Sciatic nerve (tissue), 2 donors: ENCODE measurements around the gene NPAS3. TPM values are rescaled to one million over a fixed set of nuclear protein-coding genes. Genes with fewer than 3 reads are reported as not detected.

ENCODE experiments used
- ATAC-seq: fragments of 200-7000 bp; cut with Tn5 transposase; one replicate; pipeline ENCODE4 v1.9.1; 2020; ENCODE audit warnings: mild to moderate bottlenecking, moderate library complexity
- DNase-seq: peaks from one replicate; pipeline ENCODE4 v3.0.0-alpha.2; 2020; ENCODE audit warnings: low spot score
- intact Hi-C: fragments of 100-400 bp; cut with DNase I; formaldehyde crosslinking; loops from one replicate; pipeline ENCODE4 v1.14.2; 2022
- total RNA-seq: library from RNA; stranded (reverse); fragmentation: NEBNext Ultra II Directional; extraction: Animal tissue kit (Norgen Biotek cat#: 25700); gene quantifications from one replicate; pipeline ENCODE4 v1.2.1, GENCODE V29; 2021
- donor health status: DM: no; HTN: no; CAD: no.
- donor health status: DM: no; HTN: no; CAD: no.

The NPAS3 gene
- total RNA-seq, 1 donor from 2014 or later: 14.6 TPM

DNA sequence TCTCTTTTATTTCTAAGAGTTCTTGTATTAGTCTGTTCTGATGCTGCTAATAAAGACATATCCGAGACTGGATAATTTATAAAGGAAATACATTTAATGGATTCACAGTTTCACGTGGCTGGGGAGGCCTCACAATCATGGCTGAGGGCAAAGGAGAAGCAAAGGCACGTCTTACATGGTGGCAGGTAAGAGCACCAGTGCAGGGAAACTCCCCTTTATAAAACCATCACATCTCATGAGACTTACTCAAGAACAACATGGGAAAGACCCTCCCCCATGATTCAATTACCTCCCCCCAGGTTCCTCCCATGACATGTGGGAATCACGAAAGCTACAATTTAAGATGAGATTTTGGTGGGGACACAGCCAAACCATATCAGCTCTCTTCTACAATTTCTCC is 503.0 kb downstream of the NPAS3 start:
- no peak for DNase-seq
- ATAC-seq: no peak
- intact Hi-C loops: no loop called here

DNA sequence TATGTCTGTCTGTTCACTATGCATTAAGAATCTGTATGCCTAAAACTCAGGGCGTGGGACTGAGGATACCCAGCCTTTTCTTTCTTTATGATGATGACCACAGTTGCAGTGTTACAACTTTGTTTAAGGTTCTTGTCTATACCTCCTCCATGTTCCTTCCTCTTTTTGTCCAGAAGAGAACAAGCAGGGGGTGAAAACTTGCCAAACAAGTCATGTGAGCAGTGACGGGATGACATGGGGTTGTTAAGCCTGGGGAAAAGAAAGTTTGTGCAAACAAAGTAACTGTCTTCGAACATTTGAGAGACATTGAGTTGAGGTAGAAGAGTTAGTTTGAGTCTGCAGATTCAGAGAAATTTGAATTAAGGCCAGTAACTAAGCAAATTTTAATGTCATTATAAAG is 505.5 kb downstream of the NPAS3 start:
- ATAC-seq: no peak
- intact Hi-C loops: no loop called here

DNA sequence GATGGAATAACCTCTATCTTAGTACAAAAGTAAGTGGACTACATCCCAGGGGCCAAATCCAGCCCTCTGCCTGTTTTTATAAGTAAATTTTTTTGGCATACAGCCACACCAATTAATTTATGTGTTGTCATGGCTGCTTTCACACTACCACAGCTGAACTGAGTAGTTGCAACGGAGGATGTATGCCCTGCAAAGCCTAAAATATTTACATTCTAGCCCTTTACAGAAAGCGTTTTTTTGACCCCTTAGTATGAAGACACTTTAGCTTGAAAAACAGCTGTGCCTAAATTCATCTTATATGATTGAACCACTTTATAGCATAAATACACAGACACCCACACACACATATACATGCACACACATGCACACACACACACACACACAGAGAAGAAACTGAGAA is 510.6 kb downstream of the NPAS3 start:
- DNase-seq (no peak), ATAC-seq (no peak)
- intact Hi-C loops: no loop called here

More for the DNA sequence above, 505.5 kb downstream of the NPAS3 start:
- DNase-seq: no peak

DNA sequence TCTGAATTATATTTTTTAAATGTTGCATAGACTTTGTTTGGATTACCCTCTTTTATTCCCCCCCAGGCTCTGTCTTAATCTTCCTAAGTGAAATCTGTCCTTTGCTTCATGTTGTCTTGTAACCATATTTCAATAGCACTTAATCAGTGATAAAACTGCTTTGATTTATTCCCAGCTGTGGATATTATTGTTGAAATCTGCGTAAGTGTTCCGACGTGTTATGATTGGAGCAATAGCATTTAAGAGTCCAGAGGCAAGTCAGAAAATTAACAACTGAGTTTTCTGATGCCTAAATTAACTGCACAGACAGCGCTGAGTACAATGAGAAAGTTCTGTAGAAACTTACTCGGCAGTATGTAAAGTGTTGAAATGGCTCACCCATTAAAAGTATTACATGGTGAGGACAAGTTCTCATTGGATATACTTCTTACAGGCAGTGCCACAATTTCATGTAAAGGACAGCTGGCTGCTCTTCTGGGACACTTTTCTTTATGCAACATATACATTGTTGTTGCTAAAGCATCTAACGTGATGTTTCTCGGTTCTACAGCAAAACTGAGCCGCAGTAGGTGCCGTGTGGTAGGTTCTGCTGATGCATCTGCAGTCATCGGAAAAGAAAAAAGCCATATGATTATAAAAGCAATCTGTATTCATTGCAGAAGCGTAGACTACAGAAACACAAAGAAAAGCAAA is 511.2 kb downstream of the NPAS3 start:
- no peak for DNase-seq
- no peak for ATAC-seq
- intact Hi-C loops: no loop called here

DNA sequence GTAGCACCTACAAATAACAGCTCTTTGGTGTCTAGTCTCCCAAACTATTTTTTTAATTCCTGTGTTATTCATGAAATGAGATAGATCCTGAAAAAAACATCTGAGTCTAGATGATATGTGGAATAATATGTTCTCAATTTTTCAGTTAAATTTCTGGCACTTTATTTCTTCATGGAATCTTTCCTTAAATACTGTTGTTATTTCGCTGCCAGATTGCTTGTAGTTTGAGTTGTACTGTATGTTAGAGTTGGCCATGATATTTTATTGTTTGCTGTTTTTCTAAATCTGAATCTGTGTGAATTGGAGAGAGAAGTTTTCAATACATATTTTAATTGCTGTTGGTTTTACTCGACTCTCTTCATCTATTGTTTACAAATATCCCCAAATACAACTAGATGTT is 511.7 kb downstream of the NPAS3 start:
- intact Hi-C loops: no loop called here

DNA sequence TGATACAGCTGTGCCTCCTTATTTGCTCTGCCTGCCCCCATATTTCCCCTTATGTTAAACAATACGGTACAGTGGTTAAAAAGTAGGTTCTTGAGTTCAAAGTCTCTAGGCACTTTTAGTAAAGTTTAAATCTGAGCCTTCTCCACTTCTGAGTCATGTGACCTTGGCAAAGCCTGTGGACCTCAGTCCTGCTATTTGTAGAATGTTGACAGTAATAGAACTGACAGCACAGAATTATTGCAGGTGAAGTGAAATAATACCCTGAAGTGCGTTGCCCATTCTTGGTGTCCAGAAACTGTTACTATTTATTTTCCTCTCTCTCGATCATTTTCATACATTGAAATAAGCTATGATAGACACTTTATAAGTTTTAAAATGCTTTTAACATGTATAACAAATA is 512.5 kb downstream of the NPAS3 start:
- no peak for DNase-seq
- no peak for ATAC-seq
- intact Hi-C loops: no loop called here

More for the DNA sequence above, 511.7 kb downstream of the NPAS3 start:
- DNase-seq: no peak
- no peak for ATAC-seq

DNA sequence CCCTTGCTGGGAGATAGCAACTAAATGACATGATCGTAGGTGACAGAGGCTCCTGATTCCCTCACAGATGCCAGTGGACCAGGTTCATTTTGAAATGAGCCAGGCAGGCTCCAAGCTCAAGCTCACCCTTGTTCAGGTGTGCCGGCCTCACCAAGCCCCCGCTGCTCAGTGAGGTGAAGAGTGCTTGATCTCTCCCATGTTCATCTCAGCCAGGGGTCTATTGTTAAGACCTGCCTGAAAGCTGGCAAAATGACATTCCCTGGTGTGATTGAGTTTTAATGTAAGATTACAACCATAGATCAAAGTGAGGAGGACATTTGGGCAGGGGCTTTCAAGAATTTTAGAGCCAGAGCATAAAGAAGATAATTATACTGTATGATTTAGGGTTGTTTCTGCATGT is 514.3 kb downstream of the NPAS3 start:
- intact Hi-C loops: no loop called here
- no peak for DNase-seq
- ATAC-seq: no peak

DNA sequence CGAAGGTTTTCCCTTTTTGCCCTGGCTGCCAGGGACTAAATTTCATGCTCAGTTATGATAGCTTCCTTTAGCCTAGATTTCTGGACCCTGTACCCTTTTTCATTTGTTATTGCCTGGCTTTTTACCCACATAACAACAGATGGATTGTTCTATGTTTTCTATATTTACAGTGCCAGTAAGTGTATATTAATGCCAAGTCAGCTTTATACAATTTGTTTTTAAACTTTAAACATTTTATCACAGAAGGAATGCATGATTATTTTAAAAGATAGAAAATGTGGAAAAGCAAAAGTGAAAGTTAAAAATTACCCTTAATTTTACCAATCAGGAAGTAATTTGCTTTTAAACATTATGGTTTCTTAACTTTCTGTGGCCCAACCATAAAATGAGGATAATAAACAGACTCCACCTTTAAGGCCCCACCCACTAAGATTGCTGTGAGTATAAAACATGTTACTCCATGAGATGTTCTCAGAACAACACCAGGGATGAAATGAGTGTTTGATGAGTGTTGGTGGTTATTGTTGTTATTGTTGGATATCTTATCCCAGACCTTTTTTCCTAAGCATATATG is 515.4 kb downstream of the NPAS3 start:
- no peak for DNase-seq
- no peak for ATAC-seq
- intact Hi-C loops: no loop called here

DNA sequence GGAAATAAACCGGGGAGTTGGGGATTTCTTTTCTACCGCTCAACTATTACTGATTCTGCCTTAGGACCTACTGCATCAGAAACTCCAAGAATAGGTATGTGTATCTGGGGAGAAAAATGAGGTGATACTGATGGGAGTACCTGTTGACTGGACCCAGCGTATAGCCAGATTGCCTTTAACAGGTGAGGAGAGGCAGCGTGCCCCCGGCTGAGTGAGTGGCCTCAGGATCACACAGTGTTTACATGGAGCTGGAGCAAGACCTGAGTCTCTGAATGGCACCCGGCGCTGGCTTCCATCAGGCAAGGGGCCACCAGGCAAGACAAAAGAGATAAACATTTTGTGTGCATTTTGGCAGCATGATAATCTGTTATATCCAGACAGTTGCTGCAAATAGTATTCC is 516.0 kb downstream of the NPAS3 start:
- DNase-seq (no peak), ATAC-seq (no peak)
- intact Hi-C loops: no loop called here

DNA sequence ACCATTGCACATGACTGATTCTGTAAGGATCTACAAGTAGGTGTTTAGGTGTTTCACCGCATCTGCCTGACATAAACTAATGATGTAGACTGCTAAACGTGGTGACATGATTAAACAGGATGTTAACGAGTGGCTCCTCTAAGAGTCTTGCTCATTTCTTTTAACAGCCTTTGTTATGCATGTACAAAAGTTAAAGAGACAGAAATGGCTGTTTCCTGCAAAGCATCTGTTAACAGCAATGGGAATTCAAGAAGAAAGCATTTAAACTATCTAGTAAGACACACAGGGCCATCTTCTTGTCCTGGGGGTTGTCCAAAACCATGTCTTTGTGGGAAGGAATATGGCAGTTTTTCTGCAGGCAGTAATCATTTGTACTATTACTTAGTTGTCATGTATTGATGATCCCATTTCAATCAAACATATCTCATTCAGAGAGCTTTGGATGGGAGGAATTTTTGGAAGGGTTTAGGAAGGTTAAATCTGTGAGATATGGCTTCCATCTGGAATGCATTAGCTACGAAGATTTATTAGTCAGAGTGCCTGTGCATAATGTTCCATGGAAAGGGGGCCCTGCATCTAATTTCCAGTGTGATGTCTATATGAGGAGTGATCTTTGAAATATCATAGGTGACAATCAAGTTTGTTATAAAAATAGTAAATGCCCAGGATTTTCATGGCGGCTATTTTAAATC is 517.1 kb downstream of the NPAS3 start:
- DNase-seq (no peak), ATAC-seq (no peak)
- intact Hi-C loops: no loop called here

DNA sequence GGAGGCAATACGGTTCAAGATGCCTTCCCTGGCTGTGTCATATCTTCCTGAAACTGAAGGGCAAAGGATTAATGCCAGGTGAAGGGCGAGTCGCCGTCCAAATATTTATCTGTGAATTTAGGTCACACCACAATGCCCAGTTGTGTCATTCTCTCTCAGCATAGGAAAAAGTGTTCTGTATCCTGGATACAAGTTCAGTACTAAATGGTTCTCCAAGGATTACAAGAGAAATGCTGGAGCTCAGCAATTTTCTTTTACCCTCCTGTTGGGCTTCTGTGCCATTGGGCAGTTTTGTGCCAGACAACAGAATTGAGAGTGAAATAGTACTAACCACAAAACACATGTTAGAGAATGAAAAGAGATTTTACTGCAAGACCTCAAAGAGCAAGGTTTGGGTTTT is 518.3 kb downstream of the NPAS3 start:
- intact Hi-C loops: no loop called here
- ATAC-seq: no peak
- no peak for DNase-seq

DNA sequence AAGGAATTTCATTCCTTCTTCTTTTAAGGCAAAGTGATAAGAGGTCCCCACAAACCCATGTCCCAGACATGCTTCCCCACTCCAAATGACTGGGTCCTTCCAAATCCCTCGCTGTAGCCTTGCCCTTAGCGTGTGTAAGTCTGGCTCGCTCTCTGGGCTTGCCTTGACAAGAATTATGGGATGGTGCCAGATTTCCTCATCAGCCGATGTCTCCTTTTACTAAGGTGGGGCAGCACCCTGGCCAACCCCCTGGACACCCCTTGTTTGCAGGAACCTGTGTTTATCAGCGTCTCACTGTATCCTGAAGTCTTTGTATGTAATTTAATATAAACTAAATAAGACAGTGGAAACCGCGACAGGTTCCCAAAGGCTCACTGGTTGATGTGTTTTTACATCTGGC is 518.9 kb downstream of the NPAS3 start:
- ATAC-seq (no peak), DNase-seq (no peak)
- intact Hi-C loops: no loop called here

DNA sequence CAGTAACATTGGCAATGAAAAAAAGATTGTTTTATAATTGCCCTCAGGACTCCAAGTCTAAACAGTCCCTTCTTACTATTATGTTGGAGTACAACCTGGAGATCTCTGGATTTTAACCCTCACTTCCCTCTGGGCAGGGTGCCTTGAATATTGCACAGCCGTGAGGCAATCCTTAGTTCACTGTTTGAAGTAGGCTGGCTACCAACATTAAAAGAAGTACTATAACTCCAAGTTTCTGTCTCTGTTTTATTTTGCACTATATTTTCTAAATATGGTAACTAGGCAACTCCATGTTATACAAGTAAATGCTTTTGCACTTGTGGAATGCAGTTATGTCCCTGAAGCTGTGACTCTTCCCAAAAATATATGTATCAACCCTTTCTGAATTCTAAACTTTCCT is 521.5 kb downstream of the NPAS3 start:
- no peak for ATAC-seq
- DNase-seq: no peak
- intact Hi-C loops: no loop called here

DNA sequence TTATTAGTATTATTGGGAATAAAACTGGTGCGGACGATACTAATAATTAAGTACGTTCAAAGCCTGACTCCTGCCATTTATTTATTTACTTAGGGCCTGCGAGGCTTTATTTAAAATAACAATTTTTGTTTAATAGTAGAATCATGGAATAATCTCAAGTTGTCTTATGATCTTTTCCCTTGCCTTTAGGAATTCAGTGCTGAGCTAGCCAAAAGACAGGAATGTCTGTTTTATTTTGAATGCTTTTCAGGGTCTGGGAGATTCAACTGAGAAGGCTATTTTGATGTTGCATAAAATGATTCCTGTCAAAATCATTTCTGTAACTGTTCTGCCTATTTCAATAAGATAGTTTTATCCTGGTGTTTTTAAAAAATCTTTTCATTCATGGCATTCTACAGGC is 522.4 kb downstream of the NPAS3 start:
- no peak for ATAC-seq
- intact Hi-C loops: no loop called here
- no peak for DNase-seq

DNA sequence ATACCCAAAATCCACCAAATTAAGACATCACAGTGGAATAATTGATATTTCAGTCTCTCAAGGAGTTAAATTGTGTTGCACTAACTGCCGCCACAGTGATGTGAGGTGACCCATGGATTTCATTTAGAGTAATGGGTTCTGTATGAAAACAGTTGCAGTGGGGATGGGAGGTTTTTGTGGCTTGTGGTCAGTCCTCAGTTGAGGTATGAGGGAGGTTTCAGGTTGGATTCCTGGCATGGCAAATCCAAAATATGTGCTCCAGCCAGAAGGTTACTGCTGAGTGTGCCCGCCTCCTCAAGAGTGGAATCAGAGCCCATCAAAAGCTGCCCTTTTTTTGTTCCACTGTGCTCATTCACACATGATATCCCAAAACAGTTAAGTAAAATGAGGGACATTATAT is 525.1 kb downstream of the NPAS3 start:
- intact Hi-C loops: no loop called here
- ATAC-seq (no peak), DNase-seq (no peak)

DNA sequence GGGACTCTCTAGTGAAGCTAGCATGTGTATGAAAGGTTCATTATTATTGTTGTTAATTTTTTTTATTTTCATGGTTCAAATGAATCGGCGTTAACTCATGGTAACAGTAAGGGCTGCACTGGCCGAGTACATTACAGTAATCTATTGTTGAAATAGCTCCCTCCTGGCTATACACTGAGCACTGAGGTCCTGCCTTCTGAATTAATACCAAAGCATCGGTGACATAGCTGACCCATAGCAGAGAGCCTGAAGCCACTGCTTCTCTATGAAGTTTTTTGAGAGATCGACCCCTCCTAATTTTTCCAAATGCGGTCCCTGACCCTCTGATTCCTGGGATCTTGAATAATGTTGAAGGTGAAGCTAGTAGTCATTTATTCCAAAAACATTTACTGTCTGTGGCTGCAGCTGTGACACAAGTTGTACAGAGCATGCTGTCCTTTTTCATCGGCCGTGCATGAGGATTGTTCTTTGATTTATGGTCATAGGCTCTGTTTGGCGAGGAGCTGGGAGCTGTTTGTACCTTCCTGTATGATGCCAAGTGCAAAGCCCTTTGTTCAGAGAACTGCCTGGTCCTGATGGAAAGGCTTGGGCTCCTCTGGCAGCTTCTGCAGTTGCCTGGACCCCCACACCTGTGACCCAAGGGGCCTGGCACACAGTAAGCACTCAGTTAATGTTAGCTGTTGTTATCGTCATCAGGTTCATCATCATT is 525.7 kb downstream of the NPAS3 start:
- ATAC-seq (no peak), DNase-seq (no peak)
- intact Hi-C loops: no loop called here

DNA sequence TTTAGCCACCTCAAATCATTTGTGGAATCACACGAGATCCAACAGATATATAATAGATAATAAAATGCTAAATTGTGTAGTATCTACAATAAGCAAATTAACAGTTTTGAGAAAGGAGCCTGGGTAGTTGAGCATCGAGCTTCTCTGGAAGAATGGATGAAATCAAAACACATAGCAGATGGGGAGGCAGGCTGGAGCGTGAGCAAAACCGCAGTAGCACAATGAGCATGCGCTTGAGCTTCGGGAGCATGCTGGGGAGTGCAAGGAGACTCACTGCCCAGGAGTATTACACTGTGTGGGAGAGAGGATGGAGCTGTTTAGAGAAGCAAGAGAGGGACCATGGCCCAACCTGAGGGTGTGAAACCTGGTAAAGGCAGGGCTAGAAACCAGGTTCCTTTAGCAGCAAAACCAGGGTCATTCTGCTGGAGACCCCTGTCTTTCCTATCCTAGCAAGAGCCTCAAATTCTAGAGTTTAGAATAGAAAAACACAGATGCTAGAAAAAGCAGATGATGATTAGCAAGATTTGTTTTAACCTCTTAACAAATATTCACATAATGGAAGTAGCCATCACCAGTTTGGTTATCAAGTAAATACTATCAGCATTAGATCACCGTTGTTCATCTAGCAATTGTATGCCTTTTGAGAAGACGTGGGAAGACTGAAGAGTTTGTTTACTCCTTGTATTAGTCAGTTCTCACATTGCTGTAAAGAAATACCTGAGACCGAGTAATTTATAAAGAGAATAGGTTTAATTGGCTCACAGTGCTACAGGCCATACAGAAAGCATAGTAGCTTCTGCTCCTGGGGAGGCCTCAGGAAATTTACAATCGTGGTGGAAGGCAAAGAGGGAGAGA is 527.4 kb downstream of the NPAS3 start:
- intact Hi-C loops: no loop called here

DNA sequence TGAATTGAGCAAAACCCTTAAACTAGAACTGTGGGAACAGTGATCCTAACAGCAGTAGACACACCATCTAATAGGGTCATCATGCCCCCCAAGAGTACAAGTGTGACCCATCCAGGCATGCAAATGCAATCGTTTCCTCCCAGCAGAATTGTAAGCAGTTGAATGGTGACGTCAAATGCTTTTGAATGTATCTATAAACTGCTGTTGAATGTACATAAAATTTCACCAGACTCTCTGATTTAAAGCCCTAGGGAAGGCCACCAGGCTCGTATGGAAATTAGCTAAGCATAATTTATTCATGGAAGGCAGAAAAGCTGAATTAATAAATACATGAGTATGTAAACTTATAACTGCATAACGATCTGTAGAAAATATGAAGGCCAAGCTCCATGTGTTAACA is 529.3 kb downstream of the NPAS3 start:
- no peak for DNase-seq
- intact Hi-C loops: no loop called here

More for the DNA sequence above, 527.4 kb downstream of the NPAS3 start:
- no peak for ATAC-seq
- no peak for DNase-seq

DNA sequence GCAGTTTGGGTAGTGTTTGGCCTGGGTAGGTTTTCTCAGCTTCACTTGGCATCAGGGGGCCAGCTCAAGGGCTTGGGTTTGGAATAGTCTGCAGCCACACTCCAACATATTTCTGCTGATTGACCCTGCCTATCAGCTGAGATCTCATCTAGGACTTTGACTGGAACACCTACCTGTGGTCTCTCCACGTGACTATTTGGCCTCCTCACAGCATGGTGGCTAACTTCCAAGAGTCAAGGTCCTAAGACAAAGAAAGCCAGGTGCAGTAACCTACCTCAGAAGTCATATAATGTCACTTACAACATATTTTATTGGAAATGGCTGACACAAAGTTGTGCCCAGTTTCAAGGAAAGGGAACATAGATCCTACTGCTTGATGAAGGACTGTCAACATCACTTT is 531.2 kb downstream of the NPAS3 start:
- intact Hi-C loops: no loop called here
- no peak for ATAC-seq

More for the DNA sequence above, 529.3 kb downstream of the NPAS3 start:
- ATAC-seq: no peak

More for the DNA sequence above, 531.2 kb downstream of the NPAS3 start:
- no peak for DNase-seq
